ENCODE results near the gene CDH18. TPM values are rescaled to one million over a fixed set of nuclear protein-coding genes. Genes with fewer than 3 reads are reported as not detected.

Gene CDH18
- total RNA-seq, 1 donor from 2014 or later = not detected

DNA sequence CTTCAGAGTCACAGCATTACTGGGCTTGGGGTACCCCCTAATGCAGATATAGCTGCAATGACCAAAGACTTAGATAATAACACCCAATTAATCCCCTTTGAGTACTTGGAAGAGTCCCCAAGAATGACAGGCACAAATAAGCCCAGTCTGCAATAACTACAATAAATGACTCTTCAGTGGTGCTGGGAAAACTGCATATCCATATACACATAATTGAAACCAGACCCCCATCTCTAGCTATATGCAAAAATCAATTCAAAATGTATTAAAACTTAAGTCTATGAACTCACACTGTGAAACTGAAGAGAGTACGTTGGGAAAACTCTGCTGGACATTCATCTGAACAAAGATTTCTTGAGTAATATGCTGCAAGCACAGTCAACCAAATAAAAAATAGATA lies 422.5 kb downstream of the CDH18 start:
- no peak for DNase-seq

DNA sequence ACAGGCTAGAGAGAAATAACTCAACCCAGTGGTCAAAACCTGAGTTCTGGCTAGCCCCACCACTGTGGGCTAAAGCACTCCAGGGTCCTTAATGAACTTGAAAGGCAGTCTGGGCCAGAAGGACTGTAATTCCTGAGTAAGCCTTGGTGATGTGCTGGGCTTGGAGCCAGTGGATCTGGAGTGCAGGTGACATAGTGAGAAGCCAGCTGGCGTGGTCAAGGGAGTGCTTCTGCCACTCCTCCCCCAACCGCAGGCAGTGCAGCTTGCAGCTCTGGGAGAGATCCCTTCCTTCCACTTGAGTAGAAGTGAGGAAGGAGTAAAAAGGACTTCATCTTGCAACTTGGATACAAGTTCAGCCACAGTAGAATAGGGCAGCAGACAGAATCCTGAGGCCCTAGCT lies 424.0 kb downstream of the CDH18 start:
- no peak for DNase-seq

- DNase-seq = no peak
Measured at GRCh38 chr5:19555876-19556275, 432.1 kb downstream of the CDH18 start.

GRCh38 chr5:19555436-19555835 lies 432.6 kb downstream of the CDH18 start:
- no peak for DNase-seq

- DNase-seq = no peak
Measured at GRCh38 chr5:19554524-19554923, 433.5 kb downstream of the CDH18 start.

DNA sequence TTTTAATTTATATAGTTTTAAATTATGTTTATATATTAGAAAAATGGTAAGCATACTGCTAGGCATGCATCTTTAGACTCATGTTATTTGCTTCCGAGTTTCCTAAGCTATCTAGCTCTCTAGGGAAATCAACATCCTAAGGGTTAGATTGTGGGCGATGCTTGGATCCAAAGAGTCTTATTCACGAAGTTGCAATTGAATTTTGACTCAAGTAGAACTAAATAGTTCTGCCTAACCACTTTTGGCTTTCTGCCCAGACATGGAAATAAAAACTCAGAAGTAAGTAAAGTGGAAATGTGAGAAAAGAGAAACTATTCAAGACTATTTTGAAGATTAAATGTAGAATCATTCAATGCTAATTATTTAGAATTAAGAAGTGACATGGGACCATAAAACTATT lies 440.4 kb downstream of the CDH18 start:
- no peak for DNase-seq

- DNase-seq = no peak
Measured at GRCh38 chr5:19546521-19546920, 441.5 kb downstream of the CDH18 start.

DNA sequence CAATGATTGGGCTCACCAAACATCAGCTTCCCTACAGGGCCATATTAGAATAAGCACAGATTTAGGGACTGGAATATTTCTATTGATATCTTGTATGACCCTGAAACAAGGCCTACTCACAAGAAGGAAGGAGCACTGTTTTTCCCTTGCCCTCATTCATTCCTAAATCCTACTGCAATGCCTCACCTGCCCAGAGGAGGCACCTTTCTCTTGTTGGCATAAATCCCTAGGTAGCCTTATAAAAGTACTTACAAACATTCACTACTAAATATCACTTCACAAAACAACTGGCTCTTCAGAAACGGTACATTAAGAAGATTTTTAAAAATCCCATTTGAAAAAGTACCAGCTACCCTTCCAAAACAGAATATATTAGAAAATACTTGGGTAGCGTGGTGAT lies 449.4 kb downstream of the CDH18 start:
- DNase-seq = no peak

DNA sequence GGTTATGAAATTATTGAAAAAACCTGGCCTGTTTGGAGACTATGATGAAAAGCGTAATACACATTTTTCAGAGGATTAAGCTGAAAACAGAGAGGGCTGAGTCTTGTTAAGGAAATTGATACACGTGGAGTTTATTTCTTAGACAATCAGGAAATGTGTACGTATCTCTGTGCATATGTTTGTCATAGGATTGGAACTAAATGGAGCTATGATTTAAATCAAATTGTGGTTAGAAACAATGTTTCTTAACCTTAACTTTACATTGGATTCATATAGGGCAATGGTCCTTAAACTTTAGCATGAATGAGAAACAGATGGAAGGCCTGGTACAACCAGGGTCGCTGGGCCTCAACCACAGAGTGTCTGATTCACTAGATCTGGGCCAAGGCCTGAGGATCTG lies 451.6 kb downstream of the CDH18 start:
- no peak for DNase-seq

DNA sequence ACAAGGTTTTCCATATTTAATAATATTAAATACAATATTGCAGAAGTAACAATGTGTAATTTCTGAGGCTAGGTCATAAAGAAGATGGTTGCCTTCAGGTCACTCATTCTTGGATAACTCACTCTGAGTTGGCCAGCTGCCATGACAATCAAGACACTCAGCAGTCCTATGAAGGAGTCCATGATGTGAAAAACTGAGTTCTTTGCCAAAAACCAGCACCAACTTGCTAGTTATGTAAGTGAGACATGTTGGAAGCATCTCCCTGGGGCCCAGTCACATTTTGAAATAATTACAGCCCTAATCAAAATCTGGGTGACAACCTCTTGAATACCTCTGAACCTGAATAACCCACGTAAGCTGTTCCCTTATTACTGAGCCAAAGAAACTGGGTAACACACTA lies 453.2 kb downstream of the CDH18 start:
- DNase-seq = no peak

DNA sequence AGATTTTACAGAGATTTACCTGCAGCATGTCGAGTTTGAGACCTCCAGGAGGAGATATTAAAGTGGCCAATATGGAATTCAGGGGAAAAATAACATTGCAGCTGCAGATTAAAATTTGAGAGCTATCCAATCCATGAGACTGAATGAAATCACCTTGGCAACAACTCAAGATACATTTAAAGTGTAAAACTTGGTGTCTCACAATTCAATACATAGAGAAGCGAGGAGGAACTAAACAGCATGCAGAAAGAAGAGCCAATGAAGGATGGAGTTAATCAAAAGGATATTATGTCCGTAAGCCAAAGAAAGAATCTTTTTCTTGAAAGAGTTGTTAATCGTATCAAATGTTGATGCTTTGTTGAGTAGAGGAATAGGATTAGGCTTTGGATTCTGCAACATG lies 455.1 kb downstream of the CDH18 start:
- DNase-seq = no peak

DNA sequence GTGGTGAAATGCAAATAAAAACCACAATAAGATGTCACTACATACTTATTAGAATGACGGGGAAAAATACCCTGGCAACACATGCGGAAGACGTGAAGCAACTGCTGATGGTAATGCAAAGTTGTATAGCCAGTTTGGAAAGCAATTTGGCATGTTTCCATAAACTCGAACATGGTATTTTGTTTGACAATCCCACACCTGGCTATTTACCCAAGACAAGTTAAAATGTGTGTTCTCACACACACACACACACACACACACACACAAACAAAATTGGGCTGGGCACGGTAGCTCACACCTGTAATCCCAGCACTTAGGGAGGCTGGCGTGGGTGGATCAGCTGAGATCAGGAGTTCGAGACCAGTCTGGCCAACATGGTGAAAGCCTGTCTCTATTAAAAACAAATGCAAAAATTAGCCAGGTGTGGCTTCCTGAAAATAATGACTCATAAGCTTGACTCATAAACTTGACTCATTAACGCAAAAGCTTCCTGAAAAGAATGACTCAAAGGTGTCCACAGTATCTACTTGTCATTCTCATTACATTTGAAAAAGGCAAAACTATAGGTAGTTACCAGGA lies 456.5 kb downstream of the CDH18 start:
- DNase-seq = no peak

DNA sequence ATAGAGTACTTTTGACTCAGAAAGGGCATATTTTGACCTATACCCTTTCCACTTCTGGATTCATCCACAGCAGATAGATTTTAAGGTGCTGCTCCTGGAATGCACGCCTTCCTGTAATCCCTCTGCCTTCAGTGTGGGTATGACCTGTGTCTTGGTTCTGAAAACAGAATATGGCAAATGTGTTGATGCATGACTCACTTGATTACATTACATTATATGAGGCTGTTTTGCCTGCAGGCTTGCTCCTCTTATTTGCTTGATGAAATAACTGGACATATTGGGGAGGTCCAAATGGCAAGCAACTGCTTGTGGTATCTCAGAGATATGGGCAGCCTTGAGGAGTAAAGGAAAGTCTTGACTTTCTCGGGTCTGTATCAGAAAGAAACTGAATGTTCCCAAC lies 468.6 kb downstream of the CDH18 start:
- no peak for DNase-seq

- DNase-seq = no peak
Measured at GRCh38 chr5:19498852-19499251, 489.1 kb downstream of the CDH18 start.

DNA sequence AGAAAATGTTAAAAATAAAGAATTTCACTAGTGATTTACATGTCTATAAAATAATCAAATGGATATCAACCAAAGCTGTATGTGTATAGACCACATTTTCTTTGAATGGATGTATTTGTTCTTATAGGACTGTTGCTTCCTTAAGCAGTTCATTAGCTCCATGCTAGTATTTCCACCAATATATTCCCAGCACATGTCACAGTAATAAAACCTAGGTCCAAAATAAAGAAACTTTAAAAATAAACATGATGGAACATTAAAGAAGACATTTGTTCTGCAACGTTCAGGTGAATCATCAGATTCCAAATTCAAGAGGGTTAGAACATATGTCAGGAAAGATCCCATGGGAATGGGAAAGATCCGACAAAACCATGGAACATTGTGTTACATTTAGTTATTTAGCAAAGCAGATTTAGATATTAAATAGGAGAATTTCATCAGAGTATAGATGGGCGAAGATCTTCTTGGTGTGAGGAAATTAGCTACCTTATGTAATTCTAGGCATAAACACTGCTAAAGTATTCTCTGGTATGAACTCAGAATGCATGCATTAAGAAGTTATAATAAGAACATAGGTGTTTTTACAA lies 490.7 kb downstream of the CDH18 start:
- no peak for DNase-seq

DNA sequence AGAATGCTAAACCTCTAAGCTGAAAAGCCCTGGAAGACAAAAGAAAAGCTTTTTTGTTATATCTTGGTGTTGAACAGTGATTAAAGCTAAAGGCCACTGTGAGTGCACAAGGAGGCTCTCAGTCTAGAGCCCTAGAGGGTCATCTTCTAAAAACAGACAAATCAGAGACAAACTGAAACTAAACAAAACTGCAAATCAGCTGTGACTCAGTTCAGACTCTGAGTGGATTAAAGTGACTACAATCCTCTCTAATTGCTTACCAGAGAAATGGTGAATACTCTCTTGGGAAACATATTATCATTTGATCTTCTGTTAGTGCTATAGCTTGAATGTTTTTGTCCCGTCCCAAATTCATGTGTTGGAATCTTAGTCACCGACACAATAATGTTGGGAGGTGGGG lies 491.9 kb downstream of the CDH18 start:
- no peak for DNase-seq

- no peak for DNase-seq
Measured at GRCh38 chr5:19492861-19493260, 495.1 kb downstream of the CDH18 start.

GRCh38 chr5:19488786-19489185 lies 499.2 kb downstream of the CDH18 start:
- no peak for DNase-seq

DNA sequence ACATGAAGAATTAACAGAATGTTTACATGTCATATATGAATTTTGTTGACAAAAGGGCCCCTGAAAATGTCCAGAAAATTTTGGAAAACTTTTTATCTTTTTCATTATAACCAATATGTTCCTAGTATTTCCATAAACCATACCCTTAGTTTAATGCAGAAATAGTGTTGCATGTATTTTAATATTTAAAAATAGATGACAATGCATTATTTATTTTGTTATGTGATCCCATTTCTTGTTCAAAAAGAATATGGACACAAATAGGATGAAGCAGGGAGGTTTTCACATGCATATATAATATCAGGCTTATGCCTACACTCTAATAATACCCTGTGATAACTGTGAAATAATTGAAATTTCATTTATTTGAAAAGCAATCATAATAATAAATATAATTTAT lies 500.5 kb downstream of the CDH18 start:
- no peak for DNase-seq

- DNase-seq = no peak
Measured at GRCh38 chr5:19479562-19479961, 508.4 kb downstream of the CDH18 start.

DNA sequence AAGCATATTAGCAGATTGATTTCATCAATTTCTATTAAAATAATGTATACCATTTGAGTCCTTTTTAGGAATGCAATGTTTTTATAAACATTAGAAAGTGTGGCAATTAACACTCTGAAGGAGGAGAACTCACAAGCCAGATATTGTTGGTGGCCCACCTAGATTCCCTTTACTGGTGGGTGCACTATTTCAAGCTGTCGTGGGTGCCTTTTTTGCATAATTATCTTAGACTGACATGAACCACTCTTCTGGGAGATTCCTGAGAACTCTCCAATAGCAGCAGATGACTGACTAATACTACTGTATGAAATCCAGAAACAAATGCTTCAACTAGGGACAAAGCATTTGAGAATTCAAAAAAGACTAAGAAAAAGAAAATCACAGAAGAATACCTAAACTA lies 526.0 kb downstream of the CDH18 start:
- DNase-seq = no peak

GRCh38 chr5:19424506-19424905 lies 563.5 kb downstream of the CDH18 start:
- no peak for DNase-seq
